Esophagus muscularis mucosa (tissue), 4 donors: ENCODE data around the gene ABLIM3. TPM values are rescaled to one million over a fixed set of nuclear protein-coding genes. Genes with fewer than 3 reads are reported as not detected.

Source experiments
- DNase-seq: peaks from one replicate; pipeline ENCODE4 v3.0.0-alpha.2; 2017; ENCODE audit errors: extremely low spot score
- H3K27ac ChIP-seq, 4 donors: fragments of 200-600 bp; sonication (generic); replicated peaks in 1 of 4; 1 replicate in 3 of 4; 2 replicates in 1 of 4; pipeline ENCODE4 v1.5.1; 2016 to 2019; ENCODE audit warnings: mild to moderate bottlenecking in 1 of 4
- H3K27me3 ChIP-seq, 4 donors: fragments of 200-600 bp; sonication (generic); one replicate each; pipeline versions ENCODE4 v1.5.1 to v1.6.0; 2016 to 2019
- H3K36me3 ChIP-seq, 4 donors: fragments of 200-600 bp; sonication (generic); one replicate each; pipeline ENCODE4 v1.5.1; 2016 to 2019
- H3K4me1 ChIP-seq, 4 donors: fragments of 200-600 bp; sonication (generic); one replicate each; pipeline ENCODE4 v1.5.1; 2016 to 2019
- H3K4me3 ChIP-seq, 4 donors: fragments of 200-600 bp; sonication (generic); 1 replicate in 2 of 4; 2 replicates in 2 of 4; pipeline ENCODE4 v1.5.1; 2016 to 2019; ENCODE audit warnings: mild to moderate bottlenecking in 4 of 4, moderate library complexity in 1 of 4
- H3K9me3 ChIP-seq, 4 donors: fragments of 200-600 bp; sonication (generic); 1 replicate in 3 of 4; 2 replicates in 1 of 4; pipeline ENCODE4 v1.5.1; 2016 to 2019
- CTCF ChIP-seq, 3 experiments: fragments of 200-600 bp in 2 of 3; fragments of 450-650 bp in 1 of 3; sonication (generic) in 2 of 3; IDR thresholded peaks; one replicate each; pipeline ENCODE4 v1.5.1; 2017 to 2019; ENCODE audit warnings: antibody characterized with exemption in 3 of 3, mild to moderate bottlenecking in 2 of 3, moderate library complexity in 1 of 3
- EP300 ChIP-seq: sonication (generic); formaldehyde crosslinking; IDR thresholded peaks from one replicate; pipeline ENCODE4 v1.6.1; 2017; ENCODE audit warnings: antibody characterized with exemption
- POLR2A ChIP-seq: fragments of 450-650 bp; IDR thresholded peaks from one replicate; pipeline ENCODE4 v1.6.1; 2017; ENCODE audit warnings: antibody characterized with exemption, moderate library complexity, mild to moderate bottlenecking, low read depth
- POLR2AphosphoS5 ChIP-seq, 2 donors: sonication (generic); formaldehyde crosslinking; IDR thresholded peaks; one replicate each; pipeline ENCODE4 v1.6.1; 2017; ENCODE audit warnings: antibody characterized with exemption in 2 of 2
- WGBS: methylation state at CpG from one replicate; pipeline ENCODE4 v1.1.5; 2018; 5-methylcytosine and 5-hydroxymethylcytosine counted together
- intact Hi-C: fragments of 100-400 bp; cut with DNase I; formaldehyde crosslinking; loops from one replicate; pipeline ENCODE4 v1.15.1; 2023
- total RNA-seq, 4 donors: library from RNA; depleted of rRNA; stranded (reverse); fragments of >200 nt; gene quantifications; one replicate each; pipeline versions ENCODE4 v1.1.0 to v1.2.1, GENCODE V29; 2016

The ABLIM3 gene
- total RNA-seq, 4 donors from 2014 or later, result 40.9 to 64.5 (median 45.8) TPM

- DNase-seq, result no peak
- H3K4me3 ChIP-seq, result no peak overlapping the region
- TF ChIP-seq EP300, result no peak
- no peak for TF ChIP-seq POLR2AphosphoS5 (IDR thresholded peaks at IDR 0.05)
- TF ChIP-seq POLR2A, result no peak
- TF ChIP-seq CTCF (IDR thresholded peaks at IDR 0.05), result no peak
- intact Hi-C loops, result no loop called here
- H3K36me3 ChIP-seq, result no peaks in the 10 kb centered on the region
- H3K27me3 ChIP-seq, result no peaks in the 10 kb centered on the region
- peaks cover 0 to 39% (median 22%) of the 10 kb centered on the region in 4 donors for H3K9me3 ChIP-seq
- no peaks in the 10 kb centered on the region for H3K4me1 ChIP-seq
- H3K27ac ChIP-seq, result no peak overlapping the region
Observed at GRCh38 chr5:149100331-149100730, 41.0 kb upstream of the ABLIM3 start.

- no peaks in the 10 kb centered on the region for H3K27me3 ChIP-seq
- no peaks in the 10 kb centered on the region for H3K9me3 ChIP-seq
- H3K36me3 ChIP-seq, result no peaks in the 10 kb centered on the region
- WGBS, result 85% methylated on average over 2 of the region's 2 CpGs
- TF ChIP-seq CTCF (IDR thresholded peaks at IDR 0.05) (no peak), POLR2A (no peak), POLR2AphosphoS5 (IDR thresholded peaks at IDR 0.05) (no peak), EP300 (no peak)
- no peak overlapping the region for H3K4me3 ChIP-seq
- intact Hi-C loops, result no loop called here
- no peak overlapping the region for H3K27ac ChIP-seq
- no peaks in the 10 kb centered on the region for H3K4me1 ChIP-seq
- no peak for DNase-seq
Observed at GRCh38 chr5:149108651-149109280, 32.5 kb upstream of the ABLIM3 start.

- TF ChIP-seq POLR2A, result no peak
- no peak overlapping the region for H3K27ac ChIP-seq
- 82% methylated on average over 4 of the region's 4 CpGs for WGBS
Observed at GRCh38 chr5:149110406-149110805, 30.9 kb upstream of the ABLIM3 start.

GRCh38 chr5:149113669-149114068 is 27.6 kb upstream of the ABLIM3 start:
- Histone ChIP-seq H3K4me3 (no peak overlapping the region), H3K27ac (no peak overlapping the region), H3K9me3 (no peaks in the 10 kb centered on the region), H3K36me3 (no peaks in the 10 kb centered on the region), H3K4me1 (peaks cover 0 to 6% (median 0%) of the 10 kb centered on the region in 4 donors), H3K27me3 (no peaks in the 10 kb centered on the region)
- DNase-seq, result no peak
- intact Hi-C loops, result loop anchor here (5.0 to 10.0 kb wide), 2 partner anchors 99 to 381 kb away; no protein-coding TSS in a partner anchor
- TF ChIP-seq CTCF (IDR thresholded peaks at IDR 0.05) (no peak), POLR2A (no peak), EP300 (no peak), POLR2AphosphoS5 (IDR thresholded peaks at IDR 0.05) (no peak)
- 81% methylated on average over 2 of the region's 2 CpGs for WGBS

More at GRCh38 chr5:149110406-149110805, 30.9 kb upstream of the ABLIM3 start:
- Histone ChIP-seq H3K4me3 (no peak overlapping the region), H3K9me3 (no peaks in the 10 kb centered on the region), H3K36me3 (no peaks in the 10 kb centered on the region), H3K27me3 (no peaks in the 10 kb centered on the region), H3K4me1 (peaks cover 0 to 6% (median 0%) of the 10 kb centered on the region in 4 donors)
- DNase-seq, result no peak
- intact Hi-C loops, result loop anchor here (5.0 to 10.0 kb wide), 2 partner anchors 96 to 378 kb away; no protein-coding TSS in a partner anchor

GRCh38 chr5:149114403-149115312 is 26.6 kb upstream of the ABLIM3 start:
- H3K4me3 ChIP-seq, result no peak overlapping the region
- no peak for DNase-seq

More at GRCh38 chr5:149114403-149115312, 26.6 kb upstream of the ABLIM3 start:
- H3K27me3 ChIP-seq, result no peaks in the 10 kb centered on the region
- 36% methylated on average over 6 of the region's 7 CpGs for whole genome bisulfite sequencing
- peaks cover 0 to 6% (median 0%) of the 10 kb centered on the region in 4 donors for H3K4me1 ChIP-seq
- TF ChIP-seq CTCF (IDR thresholded peaks at IDR 0.05) (peak; percentile 47 to 73 (median 56)), EP300 (no peak), POLR2A (no peak), POLR2AphosphoS5 (IDR thresholded peaks at IDR 0.05) (no peak)
- H3K36me3 ChIP-seq, result no peaks in the 10 kb centered on the region
- no peaks in the 10 kb centered on the region for H3K9me3 ChIP-seq
- intact Hi-C loops, result loop anchor here (5.0 to 10.0 kb wide), 2 partner anchors 100 to 382 kb away; no protein-coding TSS in a partner anchor
- no peak overlapping the region for H3K27ac ChIP-seq
